HepG2 (cell line): Measurements from ENCODE around the gene TPST1. TPM values are rescaled to one million over a fixed set of nuclear protein-coding genes. Genes with fewer than 3 reads are reported as not detected.

Source experiments
- CBFB ChIP-seq: sonication (generic); formaldehyde crosslinking; IDR thresholded peaks from 2 replicates; pipeline ENCODE4 v1.4.0; 2020; ENCODE audit warnings: missing genetic modification reagents
- CENPX ChIP-seq: sonication (generic); formaldehyde crosslinking; IDR thresholded peaks from 2 replicates; pipeline ENCODE4 v1.9.0; 2021; ENCODE audit warnings: mild to moderate bottlenecking, missing genetic modification reagents, moderate library complexity
- CHD4 ChIP-seq: fragments of 200-600 bp; sonication (generic); IDR thresholded peaks from 2 replicates; pipeline ENCODE4 v1.7.0; 2017; ENCODE audit warnings: mild to moderate bottlenecking, low read length, borderline replicate concordance
- EEA1 ChIP-seq: sonication (generic); formaldehyde crosslinking; IDR thresholded peaks from 2 replicates; pipeline ENCODE4 v1.5.1; 2020; ENCODE audit warnings: mild to moderate bottlenecking, missing genetic modification reagents, borderline replicate concordance
- HIVEP1 ChIP-seq: sonication (generic); formaldehyde crosslinking; IDR thresholded peaks from 2 replicates; pipeline ENCODE4 v1.4.0; 2020; ENCODE audit warnings: mild to moderate bottlenecking, missing genetic modification reagents
- IKZF4 ChIP-seq: sonication (generic); formaldehyde crosslinking; IDR thresholded peaks from 2 replicates; pipeline ENCODE4 v1.5.1; 2020; ENCODE audit warnings: borderline replicate concordance, mild to moderate bottlenecking, low read depth, missing genetic modification reagents; ENCODE audit errors: not compliant biosample characterization
- KLF12 ChIP-seq: sonication (generic); formaldehyde crosslinking; IDR thresholded peaks from 2 replicates; pipeline ENCODE4 v1.4.0; 2020; ENCODE audit warnings: missing genetic modification reagents, borderline replicate concordance
- MEIS1 ChIP-seq: sonication (generic); formaldehyde crosslinking; IDR thresholded peaks from 2 replicates; pipeline ENCODE4 v1.9.0; 2021; ENCODE audit warnings: mild to moderate bottlenecking, missing genetic modification reagents, moderate library complexity, borderline replicate concordance
- NCOA2 ChIP-seq: sonication (generic); formaldehyde crosslinking; IDR thresholded peaks from 2 replicates; pipeline ENCODE4 v1.8.0; 2022; ENCODE audit warnings: inconsistent platforms
- NFYC ChIP-seq: IDR thresholded peaks from 2 replicates; pipeline ENCODE4 v1.6.1; 2016; ENCODE audit warnings: missing genetic modification reagents, missing compliant biosample characterization
- PAF1 ChIP-seq: IDR thresholded peaks from 2 replicates; pipeline ENCODE4 v1.6.1; 2016; ENCODE audit warnings: missing genetic modification reagents, missing compliant biosample characterization
- POLR2A ChIP-seq, 2 experiments: IDR thresholded peaks; 2 replicates each; pipeline ENCODE4 v1.6.1; 2011; ENCODE audit warnings: low read depth in 2 of 2, low read length in 2 of 2, mild to moderate bottlenecking in 1 of 2, moderate library complexity in 1 of 2; ENCODE audit not compliant: insufficient read depth in 1 of 2
- RNF2 ChIP-seq: fragments of 450-650 bp; conservative IDR thresholded peaks from 2 replicates; pipeline ENCODE4 v1.6.1; 2016; ENCODE audit warnings: low read depth
- TBX2 ChIP-seq: sonication (generic); formaldehyde crosslinking; IDR thresholded peaks from 2 replicates; pipeline ENCODE4 v1.5.0; 2020; ENCODE audit warnings: missing genetic modification reagents, mild to moderate bottlenecking, borderline replicate concordance
- ZBTB42 ChIP-seq: sonication (generic); formaldehyde crosslinking; IDR thresholded peaks from 2 replicates; pipeline ENCODE4 v1.5.0; 2020; ENCODE audit warnings: mild to moderate bottlenecking, missing genetic modification reagents
- ZC3H4 ChIP-seq: sonication (generic); formaldehyde crosslinking; IDR thresholded peaks from 2 replicates; pipeline ENCODE4 v1.4.0; 2020; ENCODE audit warnings: missing genetic modification reagents, borderline replicate concordance
- ZEB1 ChIP-seq: IDR thresholded peaks from 2 replicates; pipeline ENCODE4 v1.6.1; 2012; ENCODE audit warnings: mild to moderate bottlenecking, low read depth, inconsistent platforms; ENCODE audit not compliant: insufficient replicate concordance
- ZFP62 ChIP-seq: sonication (generic); formaldehyde crosslinking; IDR thresholded peaks from 2 replicates; pipeline ENCODE4 v1.4.0; 2020; ENCODE audit warnings: missing genetic modification reagents
- ZMYM3 ChIP-seq: sonication (generic); formaldehyde crosslinking; IDR thresholded peaks from 2 replicates; pipeline ENCODE4 v1.5.1; 2020; ENCODE audit warnings: mild to moderate bottlenecking, missing genetic modification reagents
- ZNF34 ChIP-seq: sonication (generic); formaldehyde crosslinking; IDR thresholded peaks from 2 replicates; pipeline ENCODE4 v1.4.0; 2020; ENCODE audit warnings: mild to moderate bottlenecking, missing genetic modification reagents, borderline replicate concordance
- ZNF558 ChIP-seq: sonication (generic); formaldehyde crosslinking; IDR thresholded peaks from 2 replicates; pipeline ENCODE4 v1.9.0; 2022; ENCODE audit warnings: mild to moderate bottlenecking, missing genetic modification reagents, borderline replicate concordance
- ZNF616 ChIP-seq: sonication (generic); formaldehyde crosslinking; IDR thresholded peaks from 2 replicates; pipeline ENCODE4 v1.5.0; 2020; ENCODE audit warnings: low read depth, mild to moderate bottlenecking, missing genetic modification reagents
- polyA plus RNA-seq, 8 experiments: library from polyadenylated mRNA; depleted of rRNA in 3 of 8; stranded (reverse) in 7 of 8; unstranded in 1 of 8; fragments of >200 nt; fragmentation: Illumina TruSeq in 4 of 8; extraction: Trizol in 4 of 8; gene quantifications; 2 replicates each; pipeline versions ENCODE4 v1.2.1 to v1.2.3, GENCODE V29; 2011 to 2016; ENCODE audit warnings: low read depth in 4 of 8, missing spikeins in 1 of 8, mixed read lengths in 1 of 8; ENCODE audit not compliant: insufficient read depth in 1 of 8
- total RNA-seq, 5 experiments: library from RNA; depleted of rRNA; stranded (reverse); fragments of >200 nt; fragmentation: Illumina TruSeq; extraction: Trizol; gene quantifications; 2 replicates each; pipeline ENCODE4 v1.2.3, GENCODE V29; 2016; ENCODE audit warnings: low read depth in 1 of 5
- TF ChIP-seq, protein P1 (sequence below): sonication (generic); formaldehyde crosslinking; IDR thresholded peaks from 2 replicates; pipeline ENCODE4 v1.9.0; 2021; ENCODE audit warnings: missing genetic modification reagents, mild to moderate bottlenecking, borderline replicate concordance
- TF ChIP-seq, protein P2 (sequence below): sonication (generic); formaldehyde crosslinking; IDR thresholded peaks from 2 replicates; pipeline ENCODE4 v1.4.0; 2020; ENCODE audit warnings: missing genetic modification reagents, borderline replicate concordance

TPST1 gene
- total and polyA plus RNA-seq, 2 of the 13 experiments (the other 11 are each of a cell fraction or from before 2014, with no cell fraction given): 24.3 to 34.1 TPM

DNA sequence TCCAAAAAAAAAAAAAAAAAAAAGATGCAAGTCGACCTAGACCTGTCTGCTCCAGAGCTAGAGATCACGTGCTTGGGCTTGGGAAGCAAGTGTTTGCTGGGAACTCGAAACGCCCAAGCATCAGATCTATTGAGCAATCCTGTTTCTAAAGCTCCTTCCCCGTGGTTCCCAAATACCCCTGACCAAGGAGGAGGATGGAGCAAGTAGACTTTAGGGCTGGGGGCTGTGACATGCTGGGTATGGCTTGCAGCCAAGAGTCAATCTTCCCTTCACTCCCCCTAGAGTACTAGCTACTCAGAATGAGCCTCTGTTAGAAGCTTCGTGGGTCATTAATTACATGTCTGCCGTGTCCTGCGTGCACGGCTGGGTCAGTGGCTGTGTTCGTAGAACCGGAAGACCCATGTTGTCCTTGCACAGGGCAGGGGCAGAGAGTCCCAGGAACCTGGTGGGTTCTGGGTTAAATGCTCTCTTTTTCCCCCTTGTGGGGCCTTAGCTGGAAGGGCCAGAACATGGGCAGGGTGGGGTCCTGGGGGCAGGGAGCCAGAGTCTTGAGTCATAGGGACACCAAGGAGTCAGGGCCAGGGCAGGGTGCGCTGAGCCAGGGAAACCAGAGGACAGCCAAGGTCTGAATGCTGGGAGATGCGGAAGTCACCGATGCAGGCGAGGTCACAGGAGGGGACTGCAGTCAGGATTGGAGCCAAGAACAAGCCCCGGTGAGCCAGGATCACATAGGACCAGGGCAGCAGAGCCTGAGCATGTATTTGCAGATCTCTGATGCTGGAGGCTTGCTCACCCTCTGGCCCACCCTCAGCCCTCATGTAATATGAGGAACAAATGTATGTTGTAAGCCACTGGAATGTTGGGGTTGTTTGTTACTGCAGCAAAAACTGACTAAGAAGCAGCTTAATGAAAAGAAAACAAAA lies 34.6 kb upstream of the TPST1 start (continued):
- TF ChIP-seq ZNF616: no peak
- TF ChIP-seq ZMYM3 (CRISPR knock-in tag): peak; percentile 50; the same call in 1 of the 2 replicates
- no peak for TF ChIP-seq HIVEP1 (CRISPR knock-in tag)
- TF ChIP-seq POLR2A (IDR thresholded peaks at IDR 0.05; ENCODE audit: insufficient read depth in 1 of 2, low read depth in 2 of 2, low read length in 2 of 2): 0 out of 4 replicates have a peak, but pooled peaks of 1 of the 2 experiments have one; percentile 27
- no peak for TF ChIP-seq MEIS1 (CRISPR knock-in tag)
- no peak for TF ChIP-seq IKZF4
- no peak for TF ChIP-seq NFYC (CRISPR knock-in tag)
- no peak for TF ChIP-seq NCOA2 (CRISPR knock-in tag)
- no peak for TF ChIP-seq EEA1
- TF ChIP-seq ZNF34 (CRISPR knock-in tag): no peak
- no peak for TF ChIP-seq CBFB (CRISPR knock-in tag)
- TF ChIP-seq ZEB1: no peak
- TF ChIP-seq CHD4: no peak
- TF ChIP-seq PAF1: no peak
- no peak for TF ChIP-seq ZBTB42
- TF ChIP-seq, protein P1, sequence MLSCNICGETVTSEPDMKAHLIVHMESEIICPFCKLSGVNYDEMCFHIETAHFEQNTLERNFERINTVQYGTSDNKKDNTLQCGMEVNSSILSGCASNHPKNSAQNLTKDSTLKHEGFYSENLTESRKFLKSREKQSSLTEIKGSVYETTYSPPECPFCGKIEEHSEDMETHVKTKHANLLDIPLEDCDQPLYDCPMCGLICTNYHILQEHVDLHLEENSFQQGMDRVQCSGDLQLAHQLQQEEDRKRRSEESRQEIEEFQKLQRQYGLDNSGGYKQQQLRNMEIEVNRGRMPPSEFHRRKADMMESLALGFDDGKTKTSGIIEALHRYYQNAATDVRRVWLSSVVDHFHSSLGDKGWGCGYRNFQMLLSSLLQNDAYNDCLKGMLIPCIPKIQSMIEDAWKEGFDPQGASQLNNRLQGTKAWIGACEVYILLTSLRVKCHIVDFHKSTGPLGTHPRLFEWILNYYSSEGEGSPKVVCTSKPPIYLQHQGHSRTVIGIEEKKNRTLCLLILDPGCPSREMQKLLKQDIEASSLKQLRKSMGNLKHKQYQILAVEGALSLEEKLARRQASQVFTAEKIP (CRISPR knock-in tag): no peak
- no peak for TF ChIP-seq ZC3H4 (CRISPR knock-in tag)
- TF ChIP-seq CENPX (CRISPR knock-in tag): no peak
- no peak for TF ChIP-seq ZFP62 (CRISPR knock-in tag)
- TF ChIP-seq ZNF558: no peak
- TF ChIP-seq, protein P2, sequence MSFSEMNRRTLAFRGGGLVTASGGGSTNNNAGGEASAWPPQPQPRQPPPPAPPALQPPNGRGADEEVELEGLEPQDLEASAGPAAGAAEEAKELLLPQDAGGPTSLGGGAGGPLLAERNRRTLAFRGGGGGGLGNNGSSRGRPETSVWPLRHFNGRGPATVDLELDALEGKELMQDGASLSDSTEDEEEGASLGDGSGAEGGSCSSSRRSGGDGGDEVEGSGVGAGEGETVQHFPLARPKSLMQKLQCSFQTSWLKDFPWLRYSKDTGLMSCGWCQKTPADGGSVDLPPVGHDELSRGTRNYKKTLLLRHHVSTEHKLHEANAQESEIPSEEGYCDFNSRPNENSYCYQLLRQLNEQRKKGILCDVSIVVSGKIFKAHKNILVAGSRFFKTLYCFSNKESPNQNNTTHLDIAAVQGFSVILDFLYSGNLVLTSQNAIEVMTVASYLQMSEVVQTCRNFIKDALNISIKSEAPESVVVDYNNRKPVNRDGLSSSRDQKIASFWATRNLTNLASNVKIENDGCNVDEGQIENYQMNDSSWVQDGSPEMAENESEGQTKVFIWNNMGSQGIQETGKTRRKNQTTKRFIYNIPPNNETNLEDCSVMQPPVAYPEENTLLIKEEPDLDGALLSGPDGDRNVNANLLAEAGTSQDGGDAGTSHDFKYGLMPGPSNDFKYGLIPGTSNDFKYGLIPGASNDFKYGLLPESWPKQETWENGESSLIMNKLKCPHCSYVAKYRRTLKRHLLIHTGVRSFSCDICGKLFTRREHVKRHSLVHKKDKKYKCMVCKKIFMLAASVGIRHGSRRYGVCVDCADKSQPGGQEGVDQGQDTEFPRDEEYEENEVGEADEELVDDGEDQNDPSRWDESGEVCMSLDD (CRISPR knock-in tag): no peak
- TF ChIP-seq KLF12: no peak
- peak; percentile 23; the same call in 1 of the 2 replicates for TF ChIP-seq TBX2 (CRISPR knock-in tag)
- TF ChIP-seq RNF2: no peak
